ENCODE data around the gene PXN.

PXN gene

DNA sequence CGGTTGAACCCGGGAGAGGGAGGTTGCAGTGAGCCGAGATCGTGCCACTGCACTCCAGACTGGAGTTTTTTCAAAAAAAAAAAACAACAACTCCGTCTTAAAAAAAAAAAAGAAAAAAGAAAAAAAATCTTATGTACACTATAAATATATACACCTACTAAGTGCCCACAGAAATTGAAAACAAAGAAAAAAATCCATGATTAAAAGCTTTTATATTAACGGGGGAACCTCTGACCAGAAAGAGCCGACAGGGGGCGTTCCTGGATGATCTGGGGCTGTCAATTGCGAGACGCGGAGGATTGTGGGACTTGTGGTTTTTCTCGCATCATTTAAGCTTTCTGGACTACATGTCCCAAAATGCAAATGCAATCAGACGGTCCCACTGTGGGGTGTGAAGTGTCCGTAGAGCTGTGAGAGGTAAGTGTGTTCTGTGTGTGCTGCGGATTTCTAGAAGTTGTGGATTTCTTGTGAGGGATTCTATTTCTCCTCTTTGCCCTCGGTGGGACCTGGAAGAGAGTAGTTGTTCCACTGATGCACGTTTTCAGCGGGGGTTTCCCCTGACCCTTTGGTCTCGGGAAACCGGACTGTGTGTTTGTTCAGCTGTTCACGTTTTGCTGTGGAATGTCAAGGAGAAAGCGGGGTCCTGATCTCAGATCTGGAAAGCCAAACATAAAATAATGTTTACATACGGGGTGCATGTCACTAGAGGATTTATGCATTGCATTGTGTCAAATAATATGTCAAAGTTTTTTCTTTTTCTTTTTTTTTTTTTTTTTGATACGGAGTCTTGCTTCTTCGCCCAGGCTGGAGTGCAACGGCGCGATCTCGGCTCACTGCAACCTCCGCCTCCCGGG, 36.7 kb upstream of the PXN start, which contains the start of gene SIRT4 (continued):
- TF ChIP-seq ZNF776 (tag by site-specific recombination; IDR thresholded peaks at IDR 0.05; ENCODE audit: borderline replicate concordance) (no peak), YY1 (tag by site-specific recombination; IDR thresholded peaks at IDR 0.05) (no peak), ZNF175 (tag by site-specific recombination; IDR thresholded peaks at IDR 0.05) (no peak), ZNF416 (tag by site-specific recombination; IDR thresholded peaks at IDR 0.05) (no peak), ZIC2 (tag by site-specific recombination; IDR thresholded peaks at IDR 0.05) (no peak), PRDM1 (tag by site-specific recombination; IDR thresholded peaks at IDR 0.05) (peak; percentile 87), ZNF664 (tag by site-specific recombination; IDR thresholded peaks at IDR 0.05) (no peak; the same call in 1 of the 2 replicates), KLF10 (tag by site-specific recombination; IDR thresholded peaks at IDR 0.05) (peak; percentile 75), ZNF391 (tag by site-specific recombination; IDR thresholded peaks at IDR 0.05; ENCODE audit: borderline replicate concordance, low read depth) (peak; percentile 37; the same call in 1 of the 2 replicates), BCL11B (tag by site-specific recombination; IDR thresholded peaks at IDR 0.05; ENCODE audit: low read depth) (peak; percentile 80; the same call in 1 of the 2 replicates), ZSCAN23 (tag by site-specific recombination; IDR thresholded peaks at IDR 0.05) (no peak), ZXDB (tag by site-specific recombination; IDR thresholded peaks at IDR 0.05) (peak; percentile 98), ZNF324 (tag by site-specific recombination; IDR thresholded peaks at IDR 0.05) (peak; percentile 88; the same call in 1 of the 2 replicates), ZNF600 (tag by site-specific recombination; IDR thresholded peaks at IDR 0.05) (peak; percentile 98), ZNF341 (tag by site-specific recombination; IDR thresholded peaks at IDR 0.05; ENCODE audit: low read depth) (no peak; the same call in none of the 2 replicates), SETDB1 (IDR thresholded peaks at IDR 0.05; ENCODE audit: insufficient read length, low read length) (no peak), ZNF677 (tag by site-specific recombination; IDR thresholded peaks at IDR 0.05) (no peak), ZNF292 (tag by site-specific recombination; IDR thresholded peaks at IDR 0.05; ENCODE audit: borderline replicate concordance, low read depth) (no peak), ZEB2 (tag by site-specific recombination; IDR thresholded peaks at IDR 0.05) (peak; percentile 83), GLI2 (tag by site-specific recombination; IDR thresholded peaks at IDR 0.05; ENCODE audit: borderline replicate concordance, low read depth) (no peak), ZNF76 (tag by site-specific recombination; IDR thresholded peaks at IDR 0.05; ENCODE audit: borderline replicate concordance, low read depth) (peak; percentile 99), ZBTB7A (tag by site-specific recombination; IDR thresholded peaks at IDR 0.05; ENCODE audit: low read depth) (0 out of 2 replicates have a peak, but pooled peaks have one; percentile 20), OSR2 (tag by site-specific recombination; IDR thresholded peaks at IDR 0.05) (no peak), ZNF311 (tag by site-specific recombination; IDR thresholded peaks at IDR 0.05; ENCODE audit: borderline replicate concordance) (no peak)
- TF ChIP-seq, protein P1, sequence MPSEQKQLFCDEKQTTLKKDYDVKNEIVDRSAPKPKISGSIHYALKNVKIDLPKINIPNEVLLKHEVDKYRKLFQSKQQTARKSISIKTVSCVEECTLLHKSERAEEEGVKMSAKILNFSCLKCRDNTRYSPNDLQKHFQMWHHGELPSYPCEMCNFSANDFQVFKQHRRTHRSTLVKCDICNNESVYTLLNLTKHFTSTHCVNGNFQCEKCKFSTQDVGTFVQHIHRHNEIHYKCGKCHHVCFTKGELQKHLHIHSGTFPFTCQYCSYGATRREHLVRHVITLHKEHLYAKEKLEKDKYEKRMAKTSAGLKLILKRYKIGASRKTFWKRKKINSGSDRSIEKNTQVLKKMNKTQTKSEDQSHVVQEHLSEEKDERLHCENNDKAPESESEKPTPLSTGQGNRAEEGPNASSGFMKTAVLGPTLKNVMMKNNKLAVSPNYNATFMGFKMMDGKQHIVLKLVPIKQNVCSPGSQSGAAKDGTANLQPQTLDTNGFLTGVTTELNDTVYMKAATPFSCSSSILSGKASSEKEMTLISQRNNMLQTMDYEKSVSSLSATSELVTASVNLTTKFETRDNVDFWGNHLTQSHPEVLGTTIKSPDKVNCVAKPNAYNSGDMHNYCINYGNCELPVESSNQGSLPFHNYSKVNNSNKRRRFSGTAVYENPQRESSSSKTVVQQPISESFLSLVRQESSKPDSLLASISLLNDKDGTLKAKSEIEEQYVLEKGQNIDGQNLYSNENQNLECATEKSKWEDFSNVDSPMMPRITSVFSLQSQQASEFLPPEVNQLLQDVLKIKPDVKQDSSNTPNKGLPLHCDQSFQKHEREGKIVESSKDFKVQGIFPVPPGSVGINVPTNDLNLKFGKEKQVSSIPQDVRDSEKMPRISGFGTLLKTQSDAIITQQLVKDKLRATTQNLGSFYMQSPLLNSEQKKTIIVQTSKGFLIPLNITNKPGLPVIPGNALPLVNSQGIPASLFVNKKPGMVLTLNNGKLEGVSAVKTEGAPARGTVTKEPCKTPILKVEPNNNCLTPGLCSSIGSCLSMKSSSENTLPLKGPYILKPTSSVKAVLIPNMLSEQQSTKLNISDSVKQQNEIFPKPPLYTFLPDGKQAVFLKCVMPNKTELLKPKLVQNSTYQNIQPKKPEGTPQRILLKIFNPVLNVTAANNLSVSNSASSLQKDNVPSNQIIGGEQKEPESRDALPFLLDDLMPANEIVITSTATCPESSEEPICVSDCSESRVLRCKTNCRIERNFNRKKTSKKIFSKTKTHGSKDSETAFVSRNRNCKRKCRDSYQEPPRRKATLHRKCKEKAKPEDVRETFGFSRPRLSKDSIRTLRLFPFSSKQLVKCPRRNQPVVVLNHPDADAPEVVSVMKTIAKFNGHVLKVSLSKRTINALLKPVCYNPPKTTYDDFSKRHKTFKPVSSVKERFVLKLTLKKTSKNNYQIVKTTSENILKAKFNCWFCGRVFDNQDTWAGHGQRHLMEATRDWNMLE (tag by site-specific recombination; conservative IDR thresholded peaks at IDR 0.05; ENCODE audit: low read depth), result no peak
- TF ChIP-seq, protein P2, sequence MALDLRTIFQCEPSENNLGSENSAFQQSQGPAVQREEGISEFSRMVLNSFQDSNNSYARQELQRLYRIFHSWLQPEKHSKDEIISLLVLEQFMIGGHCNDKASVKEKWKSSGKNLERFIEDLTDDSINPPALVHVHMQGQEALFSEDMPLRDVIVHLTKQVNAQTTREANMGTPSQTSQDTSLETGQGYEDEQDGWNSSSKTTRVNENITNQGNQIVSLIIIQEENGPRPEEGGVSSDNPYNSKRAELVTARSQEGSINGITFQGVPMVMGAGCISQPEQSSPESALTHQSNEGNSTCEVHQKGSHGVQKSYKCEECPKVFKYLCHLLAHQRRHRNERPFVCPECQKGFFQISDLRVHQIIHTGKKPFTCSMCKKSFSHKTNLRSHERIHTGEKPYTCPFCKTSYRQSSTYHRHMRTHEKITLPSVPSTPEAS (tag by site-specific recombination; IDR thresholded peaks at IDR 0.05), result no peak
- TF ChIP-seq, protein P3, sequence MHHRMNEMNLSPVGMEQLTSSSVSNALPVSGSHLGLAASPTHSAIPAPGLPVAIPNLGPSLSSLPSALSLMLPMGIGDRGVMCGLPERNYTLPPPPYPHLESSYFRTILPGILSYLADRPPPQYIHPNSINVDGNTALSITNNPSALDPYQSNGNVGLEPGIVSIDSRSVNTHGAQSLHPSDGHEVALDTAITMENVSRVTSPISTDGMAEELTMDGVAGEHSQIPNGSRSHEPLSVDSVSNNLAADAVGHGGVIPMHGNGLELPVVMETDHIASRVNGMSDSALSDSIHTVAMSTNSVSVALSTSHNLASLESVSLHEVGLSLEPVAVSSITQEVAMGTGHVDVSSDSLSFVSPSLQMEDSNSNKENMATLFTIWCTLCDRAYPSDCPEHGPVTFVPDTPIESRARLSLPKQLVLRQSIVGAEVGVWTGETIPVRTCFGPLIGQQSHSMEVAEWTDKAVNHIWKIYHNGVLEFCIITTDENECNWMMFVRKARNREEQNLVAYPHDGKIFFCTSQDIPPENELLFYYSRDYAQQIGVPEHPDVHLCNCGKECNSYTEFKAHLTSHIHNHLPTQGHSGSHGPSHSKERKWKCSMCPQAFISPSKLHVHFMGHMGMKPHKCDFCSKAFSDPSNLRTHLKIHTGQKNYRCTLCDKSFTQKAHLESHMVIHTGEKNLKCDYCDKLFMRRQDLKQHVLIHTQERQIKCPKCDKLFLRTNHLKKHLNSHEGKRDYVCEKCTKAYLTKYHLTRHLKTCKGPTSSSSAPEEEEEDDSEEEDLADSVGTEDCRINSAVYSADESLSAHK (tag by site-specific recombination; IDR thresholded peaks at IDR 0.05), result peak; percentile 40; the same call in 1 of the 2 replicates

Data from HEK293 (cell line).